ENCODE data around the gene BOC.

Gene BOC

GRCh38 chr3:113263778-113264177 is 52.4 kb downstream of the BOC start:
- DNase-seq (ENCODE audit: low spot score): no peak
- TF ChIP-seq CTCF (IDR thresholded peaks at IDR 0.05; ENCODE audit: borderline replicate concordance, control extremely low read depth, extremely low read depth, insufficient read depth, missing control alignments): no peak
- in situ Hi-C loops (cut with MboI; ENCODE audit: low sequenced_read_pairs, unreplicated experiment): no loop called here

- no peak for DNase-seq (ENCODE audit: low spot score)
- no peak for TF ChIP-seq CTCF (IDR thresholded peaks at IDR 0.05; ENCODE audit: borderline replicate concordance, control extremely low read depth, extremely low read depth, insufficient read depth, missing control alignments)
- in situ Hi-C loops (cut with MboI; ENCODE audit: low sequenced_read_pairs, unreplicated experiment): no loop called here
Observed at GRCh38 chr3:113264283-113265131, 53.1 kb downstream of the BOC start.

- no peak for TF ChIP-seq CTCF (IDR thresholded peaks at IDR 0.05; ENCODE audit: borderline replicate concordance, control extremely low read depth, extremely low read depth, insufficient read depth, missing control alignments)
- in situ Hi-C loops (cut with MboI; ENCODE audit: low sequenced_read_pairs, unreplicated experiment): no loop called here
- DNase-seq (ENCODE audit: low spot score): no peak
Observed at GRCh38 chr3:113265231-113265630, 53.9 kb downstream of the BOC start.

GRCh38 chr3:113266738-113267137 is 55.4 kb downstream of the BOC start:
- DNase-seq (ENCODE audit: low spot score): no peak
- no peak for TF ChIP-seq CTCF (IDR thresholded peaks at IDR 0.05; ENCODE audit: borderline replicate concordance, control extremely low read depth, extremely low read depth, insufficient read depth, missing control alignments)
- in situ Hi-C loops (cut with MboI; ENCODE audit: low sequenced_read_pairs, unreplicated experiment): no loop called here

GRCh38 chr3:113268311-113268710 is 57.0 kb downstream of the BOC start:
- in situ Hi-C loops (cut with MboI; ENCODE audit: low sequenced_read_pairs, unreplicated experiment): no loop called here
- TF ChIP-seq CTCF (IDR thresholded peaks at IDR 0.05; ENCODE audit: borderline replicate concordance, control extremely low read depth, extremely low read depth, insufficient read depth, missing control alignments): no peak
- no peak for DNase-seq (ENCODE audit: low spot score)

- in situ Hi-C loops (cut with MboI; ENCODE audit: low sequenced_read_pairs, unreplicated experiment): no loop called here
Observed at GRCh38 chr3:113268942-113269341, 57.6 kb downstream of the BOC start.

More at GRCh38 chr3:113268942-113269341, 57.6 kb downstream of the BOC start:
- TF ChIP-seq CTCF (IDR thresholded peaks at IDR 0.05; ENCODE audit: borderline replicate concordance, control extremely low read depth, extremely low read depth, insufficient read depth, missing control alignments): no peak
- DNase-seq (ENCODE audit: low spot score): no peak

Measured in GM13976 (cell line).